Stimulated activated CD8-positive, alpha-beta memory T cell treated with anti-CD3 and anti-CD28 coated beads, Interleukin-7, amount 100 ng/mL, for 48 hours (primary cell): Measurements from ENCODE around the gene EIF4EBP2.
A peak's percentile ranks its signal among the peaks of the same experiment; 100 is the strongest.

ENCODE experiments used
- DNase-seq, 2 donors: peaks; one replicate each; pipeline ENCODE4 v3.0.0-alpha.2; 2020; ENCODE audit warnings: low read depth in 1 of 2; ENCODE audit errors: extremely low read depth in 1 of 2

Gene EIF4EBP2

GRCh38 chr10:70458329-70459060 is 54.5 kb downstream of the EIF4EBP2 start:
- DNase-seq, result peak; percentile 36 to 51

DNA sequence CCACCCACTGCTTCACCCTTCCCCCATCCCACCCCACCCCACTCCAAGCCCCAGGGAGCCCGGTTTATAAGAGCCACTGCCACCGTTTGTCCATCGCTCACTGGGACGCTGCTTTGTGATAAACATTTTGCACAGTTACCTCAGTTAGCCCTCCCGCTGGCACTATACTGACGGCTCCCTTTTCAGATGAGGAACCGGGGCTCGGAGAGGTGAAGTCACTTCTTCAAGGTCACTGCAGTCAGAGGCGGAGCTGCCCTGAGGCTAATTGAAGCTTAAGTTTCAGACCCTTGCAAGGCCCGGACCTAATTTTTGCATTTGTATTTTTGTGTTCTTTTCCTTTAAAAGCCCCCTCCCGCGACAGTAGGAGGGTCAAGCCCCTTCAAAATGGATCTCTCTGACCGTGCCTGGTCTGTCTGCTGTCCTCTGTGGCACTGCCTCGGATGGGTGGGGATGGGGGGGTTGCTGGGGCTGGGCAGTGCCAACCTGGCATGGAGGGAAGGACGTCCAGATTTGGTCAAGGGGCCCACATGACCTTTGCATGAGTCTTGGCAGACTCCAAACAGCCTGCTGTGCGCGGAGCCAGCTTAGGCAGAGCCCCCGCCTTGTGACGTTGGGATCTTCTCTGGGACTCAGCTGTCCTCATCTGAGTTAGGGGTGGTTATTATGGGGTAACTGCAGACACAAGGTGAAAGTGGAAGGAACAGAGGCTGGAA is 55.3 kb downstream of the EIF4EBP2 start:
- DNase-seq, result no peak

GRCh38 chr10:70459774-70460490 is 56.0 kb downstream of the EIF4EBP2 start:
- no peak for DNase-seq

- DNase-seq, result no peak
Measured at GRCh38 chr10:70461397-70462348, 57.7 kb downstream of the EIF4EBP2 start.

DNA sequence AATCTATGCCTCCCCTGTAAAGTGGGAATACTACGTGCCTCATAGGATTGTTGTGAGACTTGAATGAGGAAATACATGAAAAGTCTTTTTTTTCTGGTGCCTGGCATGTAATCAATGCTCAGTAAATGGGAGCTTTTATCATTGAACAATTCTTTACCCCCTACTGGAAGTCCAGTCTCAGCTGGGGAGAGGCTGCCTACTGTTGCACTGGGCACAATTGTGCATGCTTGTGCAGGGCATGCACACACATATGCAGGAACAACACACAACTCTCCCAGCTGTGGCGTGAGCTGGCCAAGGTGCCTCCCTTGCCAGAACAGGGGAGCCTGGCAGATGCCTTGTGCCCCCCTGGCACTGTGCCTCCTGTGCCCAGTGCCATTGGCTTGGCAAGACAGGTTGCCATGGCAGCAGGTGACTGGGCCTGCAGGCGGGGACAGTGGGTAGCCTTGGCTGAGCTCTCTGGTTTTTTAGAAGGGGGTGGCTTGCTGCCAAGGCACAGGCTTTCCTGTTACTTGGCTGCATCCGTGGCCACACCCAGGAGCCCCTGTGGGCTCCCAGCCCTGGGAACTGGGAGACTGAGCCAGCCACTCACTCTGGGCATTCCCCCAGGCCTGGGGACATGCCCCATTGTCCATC is 58.5 kb downstream of the EIF4EBP2 start:
- no peak for DNase-seq

- no peak for DNase-seq
Measured at GRCh38 chr10:70465278-70465677, 61.3 kb downstream of the EIF4EBP2 start.

DNA sequence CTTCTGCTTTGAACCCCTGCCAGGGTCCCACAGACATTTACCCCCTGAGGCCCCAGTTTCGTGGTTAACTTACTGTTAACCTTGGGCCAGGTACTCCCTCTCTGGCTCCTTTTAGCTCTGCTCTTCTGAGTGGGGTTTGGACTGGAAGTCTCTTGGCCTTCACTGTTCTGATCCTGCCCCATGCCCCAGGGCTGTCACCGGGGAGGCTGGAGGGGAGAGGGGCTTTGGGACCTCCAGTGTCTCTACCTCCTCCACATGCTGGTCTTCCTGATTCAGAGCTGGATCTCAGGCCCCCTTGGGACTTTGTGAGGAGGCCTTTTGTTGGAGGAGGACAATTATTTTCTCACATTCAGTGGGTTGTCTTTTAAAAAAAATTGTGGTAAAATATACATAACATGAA is 61.9 kb downstream of the EIF4EBP2 start:
- DNase-seq, result no peak

GRCh38 chr10:70466951-70467350 is 63.0 kb downstream of the EIF4EBP2 start:
- DNase-seq, result no peak

DNA sequence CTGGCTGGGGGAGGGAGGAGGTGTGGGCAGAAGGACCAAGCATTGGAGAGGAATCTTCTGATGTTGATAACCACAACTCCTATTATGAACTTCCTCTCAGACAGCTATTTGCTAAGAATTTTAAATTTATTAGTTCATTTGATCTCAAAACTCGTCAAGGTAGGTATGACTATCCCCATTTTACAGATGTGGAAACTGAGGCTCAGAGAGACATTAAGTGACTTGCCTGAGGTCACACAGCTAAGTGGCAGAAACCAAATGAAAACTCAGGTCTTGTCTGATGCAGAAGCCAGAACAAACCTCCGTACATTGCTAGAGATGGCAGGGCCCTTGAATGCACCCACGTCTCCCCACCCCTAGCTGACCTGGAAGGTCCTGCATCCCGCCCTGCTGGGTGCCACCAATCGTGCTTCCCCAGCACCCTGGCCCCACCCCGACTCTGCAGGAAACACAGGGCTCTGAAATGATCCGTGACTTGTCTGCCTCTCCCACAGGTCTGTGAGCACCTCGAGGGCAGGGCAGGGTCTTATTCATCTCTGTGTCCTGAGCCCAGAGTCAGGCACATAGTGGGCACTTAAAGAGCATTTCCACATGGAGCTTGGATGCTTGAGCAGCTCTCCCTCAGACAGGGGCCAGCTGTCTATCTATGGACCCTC is 69.0 kb downstream of the EIF4EBP2 start:
- DNase-seq, result no peak

DNA sequence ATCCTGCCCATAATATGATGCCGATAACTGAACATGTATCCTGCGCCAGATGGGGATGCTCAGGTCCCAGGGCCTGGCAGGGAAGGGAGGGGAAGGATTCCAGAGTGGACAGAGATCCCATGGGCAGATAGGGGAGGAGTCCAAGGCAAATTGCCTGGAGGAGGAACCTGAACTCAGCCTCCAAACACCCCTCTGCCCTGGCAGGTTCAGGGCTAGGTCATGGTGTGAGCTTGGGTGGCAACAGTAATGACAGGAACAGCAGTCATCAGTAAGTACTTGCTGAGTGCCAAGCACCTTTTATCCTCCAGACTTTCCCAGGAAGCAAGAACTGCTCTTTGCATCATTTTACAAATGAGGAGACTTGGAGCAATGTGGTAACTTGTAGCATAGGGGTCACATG is 70.8 kb downstream of the EIF4EBP2 start:
- no peak for DNase-seq

- DNase-seq, result no peak
Measured at GRCh38 chr10:70475661-70476060, 71.7 kb downstream of the EIF4EBP2 start.

DNA sequence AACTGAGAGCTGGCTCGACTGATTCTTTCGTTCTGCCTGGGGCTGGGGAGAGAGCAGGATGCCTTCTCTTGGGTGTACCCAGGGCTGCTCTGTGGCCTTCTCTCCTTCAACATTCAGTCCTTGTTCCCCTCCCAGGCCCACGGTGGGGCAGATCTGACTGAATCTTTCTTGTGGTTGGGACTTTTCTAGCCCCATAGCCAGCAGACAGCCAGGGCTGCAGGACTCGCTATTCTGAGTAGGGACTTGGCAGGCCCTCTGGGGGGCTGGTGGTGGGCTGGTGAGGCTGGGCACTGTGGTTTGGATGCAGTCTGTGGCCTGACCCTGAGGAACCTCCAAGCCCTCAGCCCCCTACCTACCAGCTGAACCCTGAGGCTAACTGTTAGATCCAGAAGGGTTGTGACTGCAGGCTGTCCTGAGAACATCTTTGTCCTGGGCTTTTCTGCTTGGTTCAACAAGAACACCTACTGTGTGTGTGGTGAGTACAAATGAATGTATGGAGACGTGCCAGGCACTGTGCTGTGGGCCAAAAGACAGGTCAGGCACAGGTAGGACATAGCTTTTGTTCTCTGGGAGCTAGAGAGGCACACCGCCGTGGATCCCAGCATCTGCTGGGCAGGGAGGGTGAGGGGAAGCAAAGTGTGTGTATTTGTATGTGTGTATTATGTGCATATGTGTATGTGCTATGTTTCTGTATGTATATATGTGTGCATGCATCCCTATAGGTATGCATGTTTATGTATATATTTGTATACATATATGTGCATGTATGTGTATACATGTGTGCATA is 72.5 kb downstream of the EIF4EBP2 start:
- no peak for DNase-seq

DNA sequence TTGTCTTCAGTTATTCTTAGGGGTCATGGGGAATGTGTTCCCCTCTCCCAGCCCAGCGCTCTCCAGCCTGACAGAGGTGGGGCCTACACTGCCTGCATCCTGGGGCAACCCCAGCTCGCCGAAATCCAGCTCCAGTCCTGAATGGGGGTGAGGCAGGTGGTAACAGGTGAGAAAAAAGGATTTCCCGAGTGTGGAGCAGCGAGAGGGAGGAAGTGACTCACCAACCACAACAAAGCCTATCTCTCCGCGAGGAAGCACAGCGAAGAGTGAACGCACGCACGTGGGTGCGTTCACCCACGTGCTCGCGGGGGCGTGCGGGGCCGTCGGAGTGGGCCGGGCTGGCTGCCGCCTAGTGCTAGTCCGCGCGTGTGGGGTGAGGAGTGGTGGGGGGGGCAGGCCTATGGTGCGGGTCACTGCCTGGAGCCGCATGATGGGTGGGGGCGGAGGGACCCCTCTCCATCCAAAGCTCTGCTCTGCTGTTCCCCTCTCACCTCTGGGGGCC is 73.8 kb downstream of the EIF4EBP2 start:
- DNase-seq, result peak; percentile 33 to 56
